HG03108 (cell line): ENCODE measurements around the gene SRSF7.
"Not testable (repeated sequence)": the region's sequence is repeated elsewhere in the genome, so short reads cannot be mapped to it uniquely, and the experiment has no call there.

Experiments
- ATAC-seq: cut with Tn5 transposase; IDR thresholded peaks from one replicate; pipeline ENCODE4 v1.9.1; 2021; ENCODE audit warnings: moderate library complexity; ENCODE audit not compliant: unreplicated experiment

SRSF7 gene

GRCh38 chr2:38733300-38733971, 17.7 kb downstream of the SRSF7 start:
- no peak for ATAC-seq

GRCh38 chr2:38731684-38732221, 19.4 kb downstream of the SRSF7 start:
- no peak for ATAC-seq

- ATAC-seq: no peak
These were observed 20.1 kb downstream of the SRSF7 start for GRCh38 chr2:38731090-38731489.

- ATAC-seq: no peak
These were observed 22.5 kb downstream of the SRSF7 start for GRCh38 chr2:38728694-38729093.

GRCh38 chr2:38727661-38728060, 23.5 kb downstream of the SRSF7 start:
- ATAC-seq: no peak

GRCh38 chr2:38723173-38723572, 28.0 kb downstream of the SRSF7 start:
- ATAC-seq: peak; percentile 64

GRCh38 chr2:38722271-38723061, 28.7 kb downstream of the SRSF7 start:
- peak; percentile 40 for ATAC-seq

GRCh38 chr2:38720613-38721241, 30.4 kb downstream of the SRSF7 start:
- no peak for ATAC-seq

- no peak for ATAC-seq
These were observed 31.5 kb downstream of the SRSF7 start for GRCh38 chr2:38719706-38720105.

GRCh38 chr2:38718601-38719000, 32.6 kb downstream of the SRSF7 start:
- ATAC-seq: no peak

- ATAC-seq: no peak
These were observed 35.0 kb downstream of the SRSF7 start for GRCh38 chr2:38716185-38716584.

- not testable (repeated sequence) for ATAC-seq
These were observed 36.2 kb downstream of the SRSF7 start for GRCh38 chr2:38714941-38715340.

- no peak for ATAC-seq
These were observed 37.8 kb downstream of the SRSF7 start for GRCh38 chr2:38713338-38713737.

- ATAC-seq: no peak
These were observed 38.3 kb downstream of the SRSF7 start for GRCh38 chr2:38712871-38713270.

- no peak for ATAC-seq
These were observed 38.7 kb downstream of the SRSF7 start for GRCh38 chr2:38712413-38712812.

GRCh38 chr2:38711558-38711957, 39.6 kb downstream of the SRSF7 start:
- no peak for ATAC-seq

- no peak for ATAC-seq
These were observed 41.5 kb downstream of the SRSF7 start for GRCh38 chr2:38709567-38710194.

GRCh38 chr2:38708900-38709566, 42.1 kb downstream of the SRSF7 start:
- ATAC-seq: no peak

GRCh38 chr2:38708491-38708890, 42.7 kb downstream of the SRSF7 start:
- not testable (repeated sequence) for ATAC-seq

- no peak for ATAC-seq
These were observed 44.3 kb downstream of the SRSF7 start for GRCh38 chr2:38706846-38707345.
